A172 (cell line): ENCODE results near the gene MYBPHL. TPM values are rescaled to one million over a fixed set of nuclear protein-coding genes. Genes with fewer than 3 reads are reported as not detected.

ENCODE experiments used
- DNase-seq: peaks from one replicate; pipeline ENCODE4 v3.0.0-alpha.2; 2015; ENCODE audit warnings: low spot score
- total RNA-seq: library from RNA; depleted of rRNA; stranded (reverse); fragments of >200 nt; shearing (Covaris generic); gene quantifications from 2 replicates; pipeline ENCODE4 v1.2.3, GENCODE V29; 2014; rRNA removed

Gene MYBPHL
- 1.8 TPM in 1 of 2 replicates, not detected in the other for total RNA-seq

- DNase-seq = no peak
These were observed at the start of gene MYBPHL for GRCh38 chr1:109306832-109307273. Gene MYBPHL (minus strand): TSS chr1:109307011. CDS start chr1:109306991, 20 bp downstream.

- no peak for DNase-seq
These were observed 49.7 kb upstream of the MYBPHL start for GRCh38 chr1:109356505-109356904.

- no peak for DNase-seq
These were observed 48.1 kb upstream of the MYBPHL start for GRCh38 chr1:109354929-109355328.

- no peak for DNase-seq
These were observed 44.6 kb upstream of the MYBPHL start for GRCh38 chr1:109351457-109351856.

GRCh38 chr1:109350655-109351054, 43.8 kb upstream of the MYBPHL start:
- no peak for DNase-seq

GRCh38 chr1:109350182-109350581, 43.4 kb upstream of the MYBPHL start:
- DNase-seq = no peak

- no peak for DNase-seq
These were observed 40.7 kb upstream of the MYBPHL start for GRCh38 chr1:109347511-109347910.

GRCh38 chr1:109341944-109342930, 35.4 kb upstream of the MYBPHL start:
- DNase-seq = no peak

GRCh38 chr1:109338608-109339007, 31.8 kb upstream of the MYBPHL start:
- no peak for DNase-seq

GRCh38 chr1:109338091-109338490, 31.3 kb upstream of the MYBPHL start:
- DNase-seq = no peak

- DNase-seq = no peak
These were observed 28.3 kb upstream of the MYBPHL start for GRCh38 chr1:109335091-109335490.

GRCh38 chr1:109331113-109331512, 24.3 kb upstream of the MYBPHL start:
- no peak for DNase-seq

- no peak for DNase-seq
These were observed 20.5 kb upstream of the MYBPHL start for GRCh38 chr1:109327285-109327684.

- DNase-seq = no peak
These were observed 16.2 kb upstream of the MYBPHL start for GRCh38 chr1:109322974-109323373.

GRCh38 chr1:109319114-109319513, 12.3 kb upstream of the MYBPHL start:
- no peak for DNase-seq

GRCh38 chr1:109316506-109316905, 9.7 kb upstream of the MYBPHL start:
- no peak for DNase-seq

- no peak for DNase-seq
These were observed 8.5 kb upstream of the MYBPHL start for GRCh38 chr1:109315288-109315687.

- DNase-seq = no peak
These were observed 8.0 kb upstream of the MYBPHL start for GRCh38 chr1:109314795-109315194.

GRCh38 chr1:109312978-109313775, 6.4 kb upstream of the MYBPHL start:
- DNase-seq = no peak

- no peak for DNase-seq
These were observed 5.4 kb upstream of the MYBPHL start for GRCh38 chr1:109312246-109312645.

GRCh38 chr1:109309347-109309746, 2.5 kb upstream of the MYBPHL start:
- DNase-seq = no peak

- no peak for DNase-seq
These were observed 637 bp upstream of the MYBPHL start for GRCh38 chr1:109307274-109308021.
